Endothelial cell (in vitro differentiated cells): ENCODE results near the gene OR51G1. TPM values are rescaled to one million over a fixed set of nuclear protein-coding genes. Genes with fewer than 3 reads are reported as not detected.

Experiments used
- DNase-seq: peaks from one replicate; pipeline ENCODE4 v3.0.0; 2021; ENCODE audit warnings: low spot score
- H3K27ac Mint-ChIP-seq: one replicate; pipeline ENCODE4 v1.8.0; 2021; ENCODE audit warnings: mixed read lengths, inconsistent platforms; ENCODE audit not compliant: unreplicated experiment
- H3K27me3 Mint-ChIP-seq: one replicate; pipeline ENCODE4 v1.8.0; 2021; ENCODE audit warnings: mild to moderate bottlenecking, moderate library complexity, mixed read lengths, inconsistent platforms; ENCODE audit not compliant: unreplicated experiment
- H3K36me3 Mint-ChIP-seq: one replicate; pipeline ENCODE4 v1.8.0; 2021; ENCODE audit warnings: mild to moderate bottlenecking, low read depth, mixed read lengths, inconsistent platforms; ENCODE audit not compliant: unreplicated experiment
- H3K4me1 Mint-ChIP-seq: one replicate; pipeline ENCODE4 v1.8.0; 2021; ENCODE audit warnings: mild to moderate bottlenecking, mixed read lengths, inconsistent platforms; ENCODE audit not compliant: unreplicated experiment
- H3K4me3 Mint-ChIP-seq: one replicate; pipeline ENCODE4 v1.8.0; 2021; ENCODE audit warnings: mild to moderate bottlenecking, mixed read lengths, inconsistent platforms; ENCODE audit not compliant: unreplicated experiment
- H3K9me3 Mint-ChIP-seq: one replicate; pipeline ENCODE4 v1.8.0; 2021; ENCODE audit warnings: mixed read lengths, inconsistent platforms; ENCODE audit not compliant: unreplicated experiment
- total RNA-seq: library from RNA; stranded (reverse); fragmentation: NEBNext Ultra II Directional; extraction: Animal tissue kit (Norgen Biotek cat#: 25700); gene quantifications from one replicate; pipeline ENCODE4 v1.2.1, GENCODE V29; 2021; ENCODE audit not compliant: unreplicated experiment
- TF ChIP-seq, protein P1 (sequence below): fragments of 200-600 bp; sonication (generic); IDR thresholded peaks from one replicate; pipeline ENCODE4 v1.5.0; 2021; ENCODE audit warnings: antibody characterized with exemption; ENCODE audit not compliant: unreplicated experiment

Gene OR51G1
- total RNA-seq, 1 donor from 2014 or later, result not detected

DNA sequence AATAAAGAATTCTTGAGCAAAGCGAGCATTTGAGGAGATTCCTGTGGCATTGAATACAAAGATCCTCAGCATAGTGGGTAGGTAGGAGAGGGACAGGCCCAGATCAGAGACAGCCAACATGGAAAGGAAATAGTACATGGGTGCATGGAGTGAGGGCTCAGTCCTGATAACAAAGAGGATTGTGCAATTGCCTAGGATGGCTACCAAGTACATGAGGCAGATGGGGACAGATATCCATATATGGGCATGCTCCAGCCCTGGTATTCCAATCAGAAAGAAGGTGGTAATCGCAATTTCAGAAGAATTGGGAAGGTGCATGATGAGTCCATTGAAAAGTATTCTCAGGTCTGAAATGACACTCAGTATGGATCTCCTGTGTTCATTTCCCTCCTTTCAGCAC, 33.9 kb downstream of the OR51G1 start:
- Mint-ChIP-seq H3K27ac (no peak overlapping the region), H3K27me3 (no peaks in the 10 kb centered on the region), H3K36me3 (no peaks in the 10 kb centered on the region), H3K4me3 (no peak overlapping the region), H3K9me3 (no peaks in the 10 kb centered on the region), H3K4me1 (peaks cover 4% of the 10 kb centered on the region)
- DNase-seq, result no peak
- TF ChIP-seq, protein P1, sequence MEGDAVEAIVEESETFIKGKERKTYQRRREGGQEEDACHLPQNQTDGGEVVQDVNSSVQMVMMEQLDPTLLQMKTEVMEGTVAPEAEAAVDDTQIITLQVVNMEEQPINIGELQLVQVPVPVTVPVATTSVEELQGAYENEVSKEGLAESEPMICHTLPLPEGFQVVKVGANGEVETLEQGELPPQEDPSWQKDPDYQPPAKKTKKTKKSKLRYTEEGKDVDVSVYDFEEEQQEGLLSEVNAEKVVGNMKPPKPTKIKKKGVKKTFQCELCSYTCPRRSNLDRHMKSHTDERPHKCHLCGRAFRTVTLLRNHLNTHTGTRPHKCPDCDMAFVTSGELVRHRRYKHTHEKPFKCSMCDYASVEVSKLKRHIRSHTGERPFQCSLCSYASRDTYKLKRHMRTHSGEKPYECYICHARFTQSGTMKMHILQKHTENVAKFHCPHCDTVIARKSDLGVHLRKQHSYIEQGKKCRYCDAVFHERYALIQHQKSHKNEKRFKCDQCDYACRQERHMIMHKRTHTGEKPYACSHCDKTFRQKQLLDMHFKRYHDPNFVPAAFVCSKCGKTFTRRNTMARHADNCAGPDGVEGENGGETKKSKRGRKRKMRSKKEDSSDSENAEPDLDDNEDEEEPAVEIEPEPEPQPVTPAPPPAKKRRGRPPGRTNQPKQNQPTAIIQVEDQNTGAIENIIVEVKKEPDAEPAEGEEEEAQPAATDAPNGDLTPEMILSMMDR, result no peak

DNA sequence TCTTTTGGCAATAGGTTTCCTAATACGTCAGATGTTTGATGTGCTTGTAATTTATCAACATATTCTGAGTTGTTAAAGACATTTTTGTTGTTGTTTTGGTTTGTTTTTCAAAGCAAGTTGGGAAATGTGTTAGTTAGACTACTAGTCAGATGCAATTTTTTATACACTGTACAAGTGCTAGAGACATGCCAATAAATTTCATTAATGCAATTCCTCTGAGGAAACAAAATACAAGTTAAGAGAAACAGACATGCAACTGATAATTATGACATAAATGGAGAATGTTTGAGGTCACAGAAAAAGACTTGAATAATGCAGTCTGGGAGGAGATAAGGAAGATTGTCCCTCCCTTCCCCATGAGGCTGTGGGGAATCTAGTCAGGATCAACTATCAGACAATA, 36.5 kb downstream of the OR51G1 start:
- Mint-ChIP-seq H3K4me3 (no peak overlapping the region), H3K27me3 (no peaks in the 10 kb centered on the region), H3K4me1 (peaks cover 4% of the 10 kb centered on the region), H3K36me3 (no peaks in the 10 kb centered on the region), H3K27ac (no peak overlapping the region), H3K9me3 (no peaks in the 10 kb centered on the region)
- DNase-seq, result no peak
- TF ChIP-seq, protein P1, result no peak

DNA sequence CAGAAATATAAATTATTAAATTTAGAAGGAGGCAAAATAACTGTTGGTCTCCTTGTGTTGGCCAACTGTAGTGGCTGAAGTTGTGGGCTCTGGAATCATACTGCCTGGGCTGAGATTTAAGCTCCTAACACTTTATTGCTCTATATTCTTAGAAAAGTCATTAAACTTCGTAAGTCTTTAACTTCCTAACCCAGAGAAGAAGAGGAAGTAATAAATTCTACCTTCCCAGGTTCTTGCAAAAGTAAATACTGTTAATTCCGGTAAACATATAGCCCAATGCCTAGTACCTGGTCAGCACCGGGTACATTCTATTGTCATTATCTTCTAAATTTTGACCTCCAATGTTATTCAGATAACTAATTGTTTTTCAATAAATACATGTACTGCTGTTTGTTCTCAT, 38.0 kb downstream of the OR51G1 start:
- Mint-ChIP-seq H3K36me3 (no peaks in the 10 kb centered on the region), H3K27me3 (no peaks in the 10 kb centered on the region), H3K27ac (no peak overlapping the region), H3K4me3 (no peak overlapping the region), H3K4me1 (peaks cover 4% of the 10 kb centered on the region), H3K9me3 (no peaks in the 10 kb centered on the region)
- no peak for DNase-seq
- TF ChIP-seq, protein P1, result no peak

DNA sequence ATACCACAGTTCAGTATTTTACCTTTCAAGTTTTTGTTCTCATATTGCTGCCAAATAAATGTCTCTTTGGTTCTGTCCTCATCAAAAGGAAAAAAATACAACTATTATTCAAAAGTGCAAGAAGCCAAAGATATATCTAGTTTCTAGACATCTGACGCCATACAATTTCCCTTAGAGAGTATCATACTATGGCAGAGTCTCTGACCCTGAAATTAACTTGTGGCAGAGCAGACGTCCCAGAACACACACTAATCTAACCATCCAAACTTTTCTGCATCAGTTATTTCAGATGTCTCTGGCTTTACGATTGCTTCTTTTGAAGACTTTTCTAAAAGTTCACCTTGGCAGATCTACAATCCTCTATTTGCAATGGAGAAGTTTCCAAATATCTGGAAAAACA, 39.8 kb downstream of the OR51G1 start:
- no peak for DNase-seq
- TF ChIP-seq, protein P1, result no peak
- no peaks in the 10 kb centered on the region for H3K36me3 Mint-ChIP-seq
- no peak overlapping the region for H3K27ac Mint-ChIP-seq
- H3K4me3 Mint-ChIP-seq, result no peak overlapping the region
- no peaks in the 10 kb centered on the region for H3K9me3 Mint-ChIP-seq
- no peaks in the 10 kb centered on the region for H3K27me3 Mint-ChIP-seq
- peaks cover 3% of the 10 kb centered on the region for H3K4me1 Mint-ChIP-seq

DNA sequence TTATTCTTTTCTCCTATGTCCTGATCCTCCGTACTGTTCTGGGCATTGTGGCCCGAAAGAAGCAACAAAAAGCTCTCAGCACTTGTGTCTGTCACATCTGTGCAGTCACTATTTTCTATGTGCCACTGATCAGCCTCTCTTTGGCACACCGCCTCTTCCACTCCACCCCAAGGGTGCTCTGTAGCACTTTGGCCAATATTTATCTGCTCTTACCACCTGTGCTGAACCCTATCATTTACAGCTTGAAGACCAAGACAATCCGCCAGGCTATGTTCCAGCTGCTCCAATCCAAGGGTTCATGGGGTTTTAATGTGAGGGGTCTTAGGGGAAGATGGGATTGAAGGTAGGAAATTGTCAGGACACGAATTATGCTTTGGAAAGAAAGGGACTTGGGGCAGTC, 41.6 kb downstream of the OR51G1 start:
- H3K27me3 Mint-ChIP-seq, result no peaks in the 10 kb centered on the region
- no peak overlapping the region for H3K27ac Mint-ChIP-seq
- no peaks in the 10 kb centered on the region for H3K36me3 Mint-ChIP-seq
- H3K9me3 Mint-ChIP-seq, result no peaks in the 10 kb centered on the region
- TF ChIP-seq, protein P1, result no peak
- H3K4me1 Mint-ChIP-seq, result peaks cover 3% of the 10 kb centered on the region
- DNase-seq, result no peak
- H3K4me3 Mint-ChIP-seq, result no peak overlapping the region
